H9 (cell line): ENCODE data around the gene SORCS2. TPM values are rescaled to one million over a fixed set of nuclear protein-coding genes. Genes with fewer than 3 reads are reported as not detected.

Source experiments
- DNase-seq: peaks from one replicate; pipeline ENCODE4 v3.0.0-alpha.2; 2017
- H2AFZ ChIP-seq: one replicate; pipeline ENCODE4 v1.6.1; 2013; ENCODE audit warnings: mild to moderate bottlenecking, low read length, control low read depth, moderate library complexity
- H2AK5ac ChIP-seq: 2 replicates; pipeline ENCODE4 v1.6.1; 2013; ENCODE audit warnings: low read length, control low read depth, mixed read lengths; ENCODE audit not compliant: insufficient read length
- H2BK120ac ChIP-seq: one replicate; pipeline ENCODE4 v1.6.1; 2013; ENCODE audit warnings: low read depth, mild to moderate bottlenecking, low read length, control low read depth, inconsistent platforms; ENCODE audit not compliant: poor library complexity, severe bottlenecking
- H2BK12ac ChIP-seq: 2 replicates; pipeline ENCODE4 v1.6.1; 2013; ENCODE audit warnings: low read length, control low read depth, mixed read lengths, low read depth; ENCODE audit not compliant: insufficient read length
- H2BK15ac ChIP-seq: 2 replicates; pipeline ENCODE4 v1.6.1; 2013; ENCODE audit warnings: low read depth, low read length, control low read depth
- H2BK20ac ChIP-seq: one replicate; pipeline ENCODE4 v1.6.1; 2013; ENCODE audit warnings: low read depth, mild to moderate bottlenecking, low read length, control low read depth, inconsistent platforms; ENCODE audit not compliant: poor library complexity, severe bottlenecking
- H2BK5ac ChIP-seq: 2 replicates; pipeline ENCODE4 v1.6.1; 2013; ENCODE audit warnings: low read length, control low read depth, mixed read lengths; ENCODE audit not compliant: insufficient read length
- H3K14ac ChIP-seq: 2 replicates; pipeline ENCODE4 v1.6.1; 2013; ENCODE audit warnings: low read length, control low read depth; ENCODE audit not compliant: insufficient read depth
- H3K18ac ChIP-seq: 2 replicates; pipeline ENCODE4 v1.6.1; 2013; ENCODE audit warnings: low read depth, mild to moderate bottlenecking, mixed read lengths, low read length, control low read depth; ENCODE audit not compliant: insufficient read length
- H3K23ac ChIP-seq: 2 replicates; pipeline ENCODE4 v1.6.1; 2013; ENCODE audit warnings: low read length, control low read depth, mixed read lengths, low read depth; ENCODE audit not compliant: insufficient read length
- H3K23me2 ChIP-seq: 2 replicates; pipeline ENCODE4 v1.6.1; 2013; ENCODE audit warnings: low read depth, mild to moderate bottlenecking, mixed read lengths, low read length, control low read depth; ENCODE audit not compliant: insufficient read length, poor library complexity, severe bottlenecking
- H3K27ac ChIP-seq: 2 replicates; pipeline ENCODE4 v1.5.1; 2013; ENCODE audit warnings: low read length, control low read depth, mixed read lengths, low read depth; ENCODE audit not compliant: insufficient read length
- H3K27me3 ChIP-seq: 2 replicates; pipeline ENCODE4 v1.6.1; 2013; ENCODE audit warnings: low read length, control low read depth, inconsistent platforms; ENCODE audit not compliant: insufficient read depth
- H3K4ac ChIP-seq: 2 replicates; pipeline ENCODE4 v1.6.1; 2013; ENCODE audit warnings: low read depth, mild to moderate bottlenecking, control low read depth, inconsistent platforms, low read length, moderate library complexity
- H3K4me1 ChIP-seq: 2 replicates; pipeline ENCODE4 v1.6.1; 2013; ENCODE audit warnings: low read length, control low read depth, inconsistent platforms; ENCODE audit not compliant: insufficient read depth
- H3K4me2 ChIP-seq: 2 replicates; pipeline ENCODE4 v1.6.1; 2013; ENCODE audit warnings: low read length, control low read depth, mixed read lengths; ENCODE audit not compliant: insufficient read length, insufficient read depth
- H3K56ac ChIP-seq: 2 replicates; pipeline ENCODE4 v1.6.1; 2013; ENCODE audit warnings: low read depth, mild to moderate bottlenecking, mixed read lengths, low read length, control low read depth; ENCODE audit not compliant: insufficient read length
- H3K79me1 ChIP-seq: 2 replicates; pipeline ENCODE4 v1.6.1; 2013; ENCODE audit warnings: low read depth, mild to moderate bottlenecking, moderate library complexity, low read length, control low read depth, inconsistent platforms; ENCODE audit not compliant: insufficient read depth, poor library complexity, severe bottlenecking
- H3K79me2 ChIP-seq: 2 replicates; pipeline ENCODE4 v1.6.1; 2013; ENCODE audit warnings: low read length, control low read depth, inconsistent platforms; ENCODE audit not compliant: insufficient read depth
- H3K9ac ChIP-seq: 2 replicates; pipeline ENCODE4 v1.6.1; 2013; ENCODE audit warnings: low read length, control low read depth, mixed read lengths; ENCODE audit not compliant: insufficient read length; ENCODE audit errors: extremely low read depth
- H3K9me3 ChIP-seq: one replicate; pipeline ENCODE4 v1.6.1; 2013; ENCODE audit warnings: low read depth, low read length, inconsistent platforms; ENCODE audit not compliant: control insufficient read depth
- H3T11ph ChIP-seq: one replicate; pipeline ENCODE4 v1.6.1; 2013; ENCODE audit warnings: mild to moderate bottlenecking, low read length, control low read depth, inconsistent platforms
- H4K20me1 ChIP-seq: one replicate; pipeline ENCODE4 v1.6.1; 2013; ENCODE audit not compliant: control insufficient read depth, insufficient read length, insufficient read depth
- H4K5ac ChIP-seq: 2 replicates; pipeline ENCODE4 v1.6.1; 2013; ENCODE audit warnings: low read depth, mild to moderate bottlenecking, mixed read lengths, low read length, control low read depth; ENCODE audit not compliant: insufficient read length
- H4K8ac ChIP-seq: replicated peaks from 2 replicates; pipeline ENCODE4 v1.6.1; 2013; ENCODE audit warnings: low read length, control low read depth, mixed read lengths, low read depth; ENCODE audit not compliant: insufficient read length
- H4K91ac ChIP-seq: 2 replicates; pipeline ENCODE4 v1.6.1; 2013; ENCODE audit warnings: low read depth, mild to moderate bottlenecking, moderate library complexity, mixed read lengths, low read length, control low read depth; ENCODE audit not compliant: insufficient read length
- H3K27ac Mint-ChIP-seq, 3 experiments: 2 replicates in 2 of 3; 3 replicates in 1 of 3; pipeline ENCODE4 v1.8.0; 2020 to 2021; ENCODE audit warnings: mixed read lengths in 3 of 3, mild to moderate bottlenecking in 1 of 3, moderate library complexity in 1 of 3
- H3K27me3 Mint-ChIP-seq: 2 replicates; pipeline ENCODE4 v1.8.0; 2021; ENCODE audit warnings: low read depth, mild to moderate bottlenecking, moderate library complexity, mixed read lengths
- H3K36me3 Mint-ChIP-seq, 3 experiments: 2 replicates in 2 of 3; 3 replicates in 1 of 3; pipeline ENCODE4 v1.8.0; 2020 to 2021; ENCODE audit warnings: low read depth in 3 of 3, mixed read lengths in 3 of 3; ENCODE audit not compliant: insufficient read depth in 1 of 3
- H3K4me1 Mint-ChIP-seq, 2 experiments: 2 replicates each; pipeline ENCODE4 v1.8.0; 2020; ENCODE audit warnings: mixed read lengths in 2 of 2
- H3K4me3 Mint-ChIP-seq, 2 experiments: 2 replicates in 1 of 2; 3 replicates in 1 of 2; pipeline ENCODE4 v1.8.0; 2020 to 2021; ENCODE audit warnings: mild to moderate bottlenecking in 2 of 2, mixed read lengths in 2 of 2, moderate library complexity in 1 of 2
- H3K9me3 Mint-ChIP-seq, 2 experiments: 2 replicates in 1 of 2; 3 replicates in 1 of 2; pipeline ENCODE4 v1.8.0; 2020; ENCODE audit warnings: mild to moderate bottlenecking in 2 of 2, mixed read lengths in 2 of 2, moderate library complexity in 1 of 2
- WGBS: extraction: QIAGEN DNeasy Blood & Tissue Kit; methylation state at CpG from one replicate; pipeline ENCODE4 v1.1.7; 2013; ENCODE audit warnings: missing lambda C conversion rate, low lambda C conversion rate, mixed read lengths; ENCODE audit not compliant: insufficient read length; ENCODE audit errors: extremely low coverage; 5-methylcytosine and 5-hydroxymethylcytosine counted together
- total RNA-seq: library from RNA; stranded (reverse); gene quantifications from 2 replicates; pipeline ENCODE4 v1.2.1, GENCODE V29; 2021
- TF ChIP-seq, protein P1 (sequence below): fragments of 200-600 bp; sonication (generic); conservative IDR thresholded peaks from 3 replicates; pipeline ENCODE4 v1.8.0; 2021; ENCODE audit warnings: antibody characterized with exemption, mild to moderate bottlenecking

SORCS2 gene
- total RNA-seq, 1 experiment from 2014 or later = 0.57 TPM

DNA sequence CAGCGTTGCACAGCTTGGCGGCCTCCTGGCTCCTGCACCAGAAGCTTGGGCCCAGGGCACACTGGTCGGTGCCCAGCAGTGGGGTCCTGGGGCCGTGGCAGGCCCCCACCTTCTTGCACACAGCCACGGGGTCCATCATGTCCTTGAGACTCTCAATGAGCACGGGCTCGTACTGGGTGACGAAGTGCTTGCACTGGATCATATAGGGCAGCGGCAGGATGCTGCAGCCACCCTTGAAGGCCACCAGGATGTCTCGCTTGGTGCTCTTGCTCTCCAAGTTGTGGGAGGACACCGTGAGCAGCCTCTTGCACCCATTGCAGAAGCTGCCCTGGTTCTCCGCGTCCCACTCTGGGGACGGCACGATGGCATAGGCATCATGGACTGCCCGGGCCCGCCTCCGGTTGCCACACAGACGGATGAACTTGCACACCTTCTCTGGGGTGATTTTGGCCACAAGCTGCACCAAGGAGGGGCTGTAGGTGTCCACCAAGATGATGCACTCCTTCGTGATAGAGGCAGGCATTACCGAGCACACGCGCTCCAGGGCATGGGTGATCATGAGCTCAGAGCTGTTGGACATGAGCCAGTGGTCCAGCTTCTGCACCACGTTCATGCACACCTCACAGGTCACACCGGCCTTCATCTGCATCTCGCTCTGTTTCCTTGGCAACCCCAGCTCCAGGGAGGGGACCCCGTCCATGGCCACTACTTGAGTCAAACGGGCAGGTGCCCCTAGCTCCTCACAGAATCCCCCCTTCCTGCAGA is 241.2 kb downstream of the SORCS2 start:
- H2BK12ac ChIP-seq = no peak overlapping the region
- Mint-ChIP-seq H3K4me3 (no peak overlapping the region), H3K36me3 (no peaks in the 10 kb centered on the region), H3K27ac (no peak overlapping the region), H3K4me1 (peaks cover 31 to 40% of the 10 kb centered on the region in 2 experiments), H3K27me3 (peaks cover 7% of the 10 kb centered on the region), H3K9me3 (peaks cover 0 to 1% of the 10 kb centered on the region in 2 experiments; a peak in 3 of 5 replicates)
- no peaks in the 10 kb centered on the region for H3K27me3 ChIP-seq
- H3K14ac ChIP-seq = no peak overlapping the region
- DNase-seq = no peak
- H3K9ac ChIP-seq = no peak overlapping the region
- no peak overlapping the region for H2BK20ac ChIP-seq
- H3K4ac ChIP-seq = no peak overlapping the region
- no peak overlapping the region for H3K56ac ChIP-seq
- H3K4me2 ChIP-seq = no peak overlapping the region
- H3K23me2 ChIP-seq = no peaks in the 10 kb centered on the region
- no peak overlapping the region for H2AFZ ChIP-seq
- TF ChIP-seq, protein P1, sequence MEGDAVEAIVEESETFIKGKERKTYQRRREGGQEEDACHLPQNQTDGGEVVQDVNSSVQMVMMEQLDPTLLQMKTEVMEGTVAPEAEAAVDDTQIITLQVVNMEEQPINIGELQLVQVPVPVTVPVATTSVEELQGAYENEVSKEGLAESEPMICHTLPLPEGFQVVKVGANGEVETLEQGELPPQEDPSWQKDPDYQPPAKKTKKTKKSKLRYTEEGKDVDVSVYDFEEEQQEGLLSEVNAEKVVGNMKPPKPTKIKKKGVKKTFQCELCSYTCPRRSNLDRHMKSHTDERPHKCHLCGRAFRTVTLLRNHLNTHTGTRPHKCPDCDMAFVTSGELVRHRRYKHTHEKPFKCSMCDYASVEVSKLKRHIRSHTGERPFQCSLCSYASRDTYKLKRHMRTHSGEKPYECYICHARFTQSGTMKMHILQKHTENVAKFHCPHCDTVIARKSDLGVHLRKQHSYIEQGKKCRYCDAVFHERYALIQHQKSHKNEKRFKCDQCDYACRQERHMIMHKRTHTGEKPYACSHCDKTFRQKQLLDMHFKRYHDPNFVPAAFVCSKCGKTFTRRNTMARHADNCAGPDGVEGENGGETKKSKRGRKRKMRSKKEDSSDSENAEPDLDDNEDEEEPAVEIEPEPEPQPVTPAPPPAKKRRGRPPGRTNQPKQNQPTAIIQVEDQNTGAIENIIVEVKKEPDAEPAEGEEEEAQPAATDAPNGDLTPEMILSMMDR = no peak
- H3K9me3 ChIP-seq = no peaks in the 10 kb centered on the region
- H2AK5ac ChIP-seq = no peak overlapping the region
- WGBS = no CpG with 5 or more reads among the region's 28 CpGs
- no peak overlapping the region for H4K91ac ChIP-seq
- no peaks in the 10 kb centered on the region for H3K4me1 ChIP-seq
- no peaks in the 10 kb centered on the region for H3K79me1 ChIP-seq
- no peak overlapping the region for H4K5ac ChIP-seq
- H3T11ph ChIP-seq = no peak overlapping the region
- H3K18ac ChIP-seq = no peak overlapping the region
- H2BK15ac ChIP-seq = no peak overlapping the region
- no peak overlapping the region for H3K23ac ChIP-seq
- H3K79me2 ChIP-seq = no peaks in the 10 kb centered on the region
- H2BK120ac ChIP-seq = no peak overlapping the region
- no peak overlapping the region for H2BK5ac ChIP-seq
- H3K27ac ChIP-seq = no peak overlapping the region
- H4K20me1 ChIP-seq = no peaks in the 10 kb centered on the region
- no peak overlapping the region for H4K8ac ChIP-seq
